HCT116 (cell line): ENCODE measurements around the gene MTUS2. TPM values are rescaled to one million over a fixed set of nuclear protein-coding genes. Genes with fewer than 3 reads are reported as not detected.

Experiments used
- ATAC-seq: fragments of 200-7000 bp; cut with Tn5 transposase; 2 replicates; pipeline ENCODE4 v1.9.1; 2020; ENCODE audit warnings: mild to moderate bottlenecking, moderate library complexity
- BruUV-seq: library from RNA; stranded (reverse); fragments of 400-500 nt; replicated peaks from 2 replicates; lab custom pipeline; 2021; lab: Mats Ljungman, UMichigan
- CTCF ChIA-PET: fragments of 300-600 bp; sonication (Branson Sonifier 250); formaldehyde crosslinking; loops from one replicate; lab custom pipeline; 2021; ENCODE audit warnings: antibody characterized with exemption; lab: Charles Lee
- POLR2A ChIA-PET: fragments of 300-600, 350-600 bp; sonication (Branson Sonifier 250); formaldehyde crosslinking; loops from one replicate; lab custom pipeline; 2021; ENCODE audit warnings: antibody characterized with exemption; lab: Charles Lee
- RAD21 ChIA-PET, 2 experiments: fragments of 300-600 bp; sonication (Branson Sonifier 250); formaldehyde crosslinking; loops; one replicate each; lab custom pipeline; 2023; ENCODE audit warnings: low total read pairs in 2 of 2; ENCODE audit not compliant: uncharacterized antibody in 2 of 2, unreplicated experiment in 2 of 2, low non-redundant PET in 1 of 2; lab: Charles Lee
- DNase-seq: peaks from one replicate; pipeline ENCODE4 v3.0.0-alpha.2; 2010; ENCODE audit warnings: low read depth, low spot score
- H2AFZ ChIP-seq: fragments of 200-600 bp; shearing (Covaris generic), sonication (generic); 2 replicates; pipeline ENCODE4 v1.6.1; 2017; ENCODE audit warnings: low read depth, mixed run types, mixed read lengths, antibody characterized with exemption, low read length; ENCODE audit not compliant: poor library complexity, severe bottlenecking
- H3K27ac ChIP-seq: 2 replicates; pipeline ENCODE4 v1.5.1; 2012; ENCODE audit warnings: low read depth, low read length
- H3K27me3 ChIP-seq: fragments of 200-600 bp; sonication (generic); 2 replicates; pipeline ENCODE4 v1.6.1; 2016; ENCODE audit warnings: mixed run types, low read length, mixed read lengths; ENCODE audit not compliant: insufficient read depth
- H3K36me3 ChIP-seq, 2 experiments: fragments of 200-500 bp in 1 of 2; fragments of 200-600 bp in 1 of 2; sonication (Bioruptor generic) in 1 of 2; sonication (generic) in 1 of 2; 2 replicates each; pipeline versions ENCODE4 v1.5.1 to v1.6.1; 2014 to 2016; ENCODE audit warnings: low read length in 2 of 2, inconsistent platforms in 1 of 2, mixed read lengths in 1 of 2, mixed run types in 1 of 2; ENCODE audit not compliant: insufficient read depth in 2 of 2, control insufficient read depth in 1 of 2
- H3K4me1 ChIP-seq, 2 experiments: fragments of 200-600 bp in 1 of 2; sonication (generic) in 1 of 2; 2 replicates each; pipeline versions ENCODE4 v1.5.1 to v1.6.1; 2012 to 2017; ENCODE audit warnings: low read length in 2 of 2, inconsistent platforms in 1 of 2, mild to moderate bottlenecking in 1 of 2, mixed read lengths in 1 of 2, mixed run types in 1 of 2, moderate library complexity in 1 of 2; ENCODE audit not compliant: insufficient read depth in 2 of 2, control insufficient read depth in 1 of 2
- H3K4me2 ChIP-seq: fragments of 200-600 bp; sonication (generic); 2 replicates; pipeline ENCODE4 v1.6.1; 2017; ENCODE audit warnings: mixed run types, low read length, mixed read lengths
- H3K4me3 ChIP-seq, 2 experiments: fragments of 200-600 bp in 1 of 2; sonication (generic) in 1 of 2; replicated peaks in 1 of 2; 2 replicates each; pipeline ENCODE4 v1.5.1; 2011 to 2016; ENCODE audit warnings: low read length in 2 of 2, control low read depth in 1 of 2, low read depth in 1 of 2, mild to moderate bottlenecking in 1 of 2, mixed read lengths in 1 of 2, mixed run types in 1 of 2
- H3K79me2 ChIP-seq: fragments of 200-600 bp; sonication (generic); 2 replicates; pipeline ENCODE4 v1.6.1; 2017; ENCODE audit warnings: mild to moderate bottlenecking, mixed run types, low read length, moderate library complexity, mixed read lengths; ENCODE audit not compliant: insufficient read depth
- H3K9ac ChIP-seq: fragments of 200-600 bp; sonication (generic); 2 replicates; pipeline ENCODE4 v1.6.1; 2016; ENCODE audit warnings: low read length, mixed read lengths
- H3K9me2 ChIP-seq: fragments of 200-600 bp; sonication (generic), shearing (Covaris generic); 2 replicates; pipeline ENCODE4 v1.6.1; 2017; ENCODE audit warnings: mixed run types, mild to moderate bottlenecking, moderate library complexity; ENCODE audit not compliant: insufficient read depth
- H3K9me3 ChIP-seq, 2 experiments: fragments of 200-500 bp in 1 of 2; fragments of 200-600 bp in 1 of 2; sonication (Bioruptor generic) in 1 of 2; sonication (generic) in 1 of 2; 2 replicates each; pipeline ENCODE4 v1.6.1; 2014 to 2017; ENCODE audit warnings: low read length in 2 of 2, mixed read lengths in 2 of 2, inconsistent platforms in 1 of 2, low read depth in 1 of 2, mild to moderate bottlenecking in 1 of 2, mixed run types in 1 of 2, moderate library complexity in 1 of 2; ENCODE audit not compliant: control insufficient read depth in 1 of 2, insufficient read depth in 1 of 2
- H4K20me1 ChIP-seq: fragments of 200-600 bp; sonication (generic), shearing (Covaris generic); 2 replicates; pipeline ENCODE4 v1.6.1; 2017; ENCODE audit warnings: mixed run types, mild to moderate bottlenecking, moderate library complexity; ENCODE audit not compliant: insufficient read depth
- ELF1 ChIP-seq: IDR thresholded peaks from 2 replicates; pipeline ENCODE4 v1.6.1; 2012; ENCODE audit warnings: low read depth, borderline replicate concordance
- EZH2 ChIP-seq: fragments of 200-600 bp; sonication (generic); IDR thresholded peaks from 2 replicates; pipeline ENCODE4 v1.6.1; 2017; ENCODE audit warnings: antibody characterized with exemption, mixed run types
- EZH2phosphoT487 ChIP-seq: fragments of 200-600 bp; IDR thresholded peaks from 2 replicates; pipeline ENCODE4 v1.6.1; 2018; ENCODE audit warnings: antibody characterized with exemption, borderline replicate concordance
- FOSL1 ChIP-seq: IDR thresholded peaks from 2 replicates; pipeline ENCODE4 v1.6.1; 2012; ENCODE audit warnings: low read depth
- POLR2AphosphoS5 ChIP-seq: IDR thresholded peaks from 2 replicates; pipeline ENCODE4 v1.6.1; 2011; ENCODE audit warnings: mild to moderate bottlenecking, low read depth, low read length, moderate library complexity
- RAD21 ChIP-seq: IDR thresholded peaks from 2 replicates; pipeline ENCODE4 v1.6.1; 2012; ENCODE audit warnings: low read depth, mild to moderate bottlenecking
- REST ChIP-seq: IDR thresholded peaks from 2 replicates; pipeline ENCODE4 v1.6.1; 2012; ENCODE audit warnings: low read depth
- SIN3A ChIP-seq: IDR thresholded peaks from 2 replicates; pipeline ENCODE4 v1.6.1; 2012; ENCODE audit warnings: low read depth
- SP1 ChIP-seq: IDR thresholded peaks from 2 replicates; pipeline ENCODE4 v1.6.1; 2012; ENCODE audit warnings: low read depth
- ZBTB33 ChIP-seq: IDR thresholded peaks from 2 replicates; pipeline ENCODE4 v1.6.1; 2011; ENCODE audit warnings: mild to moderate bottlenecking, low read length, moderate library complexity; ENCODE audit not compliant: insufficient replicate concordance; ENCODE audit errors: extremely low read depth
- ZFX ChIP-seq: fragments of 450-650 bp; IDR thresholded peaks from 2 replicates; pipeline ENCODE4 v1.6.1; 2017
- ZNF274 ChIP-seq: fragments of 200-500 bp; sonication (Bioruptor generic); IDR thresholded peaks from 2 replicates; pipeline ENCODE4 v1.6.1; 2014; ENCODE audit warnings: mild to moderate bottlenecking, low read depth, low read length, inconsistent platforms
- intact Hi-C: fragments of 100-400 bp; cut with micrococcal nuclease; formaldehyde crosslinking; loops from 2 replicates; pipeline ENCODE4 v1.10.0; 2022
- total RNA-seq: library from RNA; stranded (reverse); gene quantifications from one replicate; pipeline ENCODE4 v1.2.1, GENCODE V29; 2021; ENCODE audit not compliant: unreplicated experiment
- TF ChIP-seq, protein P1 (sequence below): IDR thresholded peaks from 2 replicates; pipeline ENCODE4 v1.6.1; 2012

The MTUS2 gene
- total RNA-seq, 1 experiment from 2014 or later, result 0.02 TPM

DNA sequence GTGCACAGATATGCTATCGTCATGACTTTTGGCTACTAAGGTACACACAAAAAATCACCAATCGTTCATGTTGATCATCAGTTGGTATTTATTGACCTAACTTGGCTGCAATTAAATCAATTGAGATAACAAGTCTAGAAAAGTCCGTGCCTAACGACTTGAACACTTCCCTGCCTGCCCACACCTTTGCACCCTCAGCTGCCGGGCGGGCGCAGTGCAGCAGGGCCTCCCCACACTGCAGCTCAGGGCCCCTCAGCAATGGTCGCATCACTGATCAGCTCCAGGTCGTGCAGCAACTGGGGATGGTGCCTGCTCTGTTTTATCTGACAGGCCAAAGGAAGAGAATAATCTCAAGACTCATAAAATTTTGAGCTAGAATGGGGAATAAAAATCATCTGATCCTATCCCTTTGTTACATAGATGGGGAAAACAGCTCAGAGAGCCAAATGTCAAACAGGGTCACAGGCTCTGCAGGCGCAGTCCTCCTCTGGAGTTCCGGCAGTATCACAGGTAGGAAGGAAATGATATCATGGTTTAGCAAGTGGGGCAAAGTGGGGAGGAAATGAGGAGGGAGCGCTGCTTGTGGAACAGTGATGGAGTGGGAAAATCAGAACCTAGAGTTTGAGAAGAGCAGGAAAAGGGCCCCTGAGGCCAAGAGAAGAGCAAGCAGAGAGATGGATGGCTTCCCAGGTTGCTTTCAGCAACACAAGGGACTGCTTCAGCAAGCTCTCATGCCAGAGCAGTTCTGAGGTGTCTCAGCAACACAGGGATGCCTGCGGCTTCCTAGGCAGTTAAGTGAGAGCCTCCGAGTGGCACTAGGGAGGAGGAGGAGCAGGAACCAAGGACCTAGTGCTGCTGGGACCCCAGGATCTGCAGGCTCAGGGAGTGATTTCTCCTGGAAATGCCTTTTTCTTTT lies 717.9 kb downstream of the MTUS2 start:
- Histone ChIP-seq H2AFZ (no peak overlapping the region), H3K27me3 (no peaks in the 10 kb centered on the region), H3K4me2 (no peak overlapping the region), H3K79me2 (peaks cover 73% of the 10 kb centered on the region), H3K36me3 (peaks cover 5 to 23% of the 10 kb centered on the region in 2 experiments; a peak in 3 of 4 replicates), H3K9me3 (no peaks in the 10 kb centered on the region), H3K27ac (no peak overlapping the region), H3K9ac (no peak overlapping the region), H3K4me1 (no peaks in the 10 kb centered on the region), H3K9me2 (no peaks in the 10 kb centered on the region), H3K4me3 (no peak overlapping the region), H4K20me1 (no peaks in the 10 kb centered on the region)
- TF ChIP-seq ELF1 (no peak), FOSL1 (no peak), ZNF274 (no peak), SP1 (no peak)
- RAD21 ChIA-PET, result no interaction called here
- DNase-seq (no peak), ATAC-seq (no peak)
- no TSS peak for BruUV-seq
- CTCF ChIA-PET, result no interaction called here
- intact Hi-C loops, result no loop called here
- POLR2A ChIA-PET, result no interaction called here

DNA sequence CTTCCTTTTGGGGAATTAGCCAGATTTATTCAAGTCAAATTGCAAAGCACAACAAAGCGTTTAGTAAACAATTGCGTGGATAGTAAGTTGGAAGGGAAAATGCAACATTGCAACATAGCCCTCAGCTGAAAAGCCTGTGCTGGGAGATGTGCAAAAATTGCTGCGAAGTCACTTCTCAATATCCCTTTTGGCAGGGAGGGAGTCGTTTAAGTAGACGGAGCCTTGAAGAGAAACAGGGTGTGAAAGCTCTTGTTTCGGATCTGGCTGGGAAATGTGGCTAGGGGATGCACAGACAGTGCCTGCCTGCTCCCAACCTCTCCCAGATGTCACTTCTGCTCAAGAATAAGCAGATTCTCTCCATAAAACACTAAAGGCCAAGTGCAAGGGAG lies 718.5 kb downstream of the MTUS2 start:
- H3K4me2 ChIP-seq, result no peak overlapping the region
- H2AFZ ChIP-seq, result no peak overlapping the region
- peaks cover 5 to 21% of the 10 kb centered on the region in 2 experiments; a peak in 3 of 4 replicates for H3K36me3 ChIP-seq
- no peaks in the 10 kb centered on the region for H3K9me3 ChIP-seq
- no peaks in the 10 kb centered on the region for H3K27me3 ChIP-seq
- peaks cover 80% of the 10 kb centered on the region for H3K79me2 ChIP-seq
- H3K9me2 ChIP-seq, result no peaks in the 10 kb centered on the region
- H3K4me3 ChIP-seq, result no peak overlapping the region
- POLR2A ChIA-PET, result no interaction called here
- no peak for ATAC-seq
- BruUV-seq, result no TSS peak
- no peaks in the 10 kb centered on the region for H4K20me1 ChIP-seq
- RAD21 ChIA-PET, result no interaction called here
- intact Hi-C loops, result no loop called here
- H3K27ac ChIP-seq, result no peak overlapping the region
- no peaks in the 10 kb centered on the region for H3K4me1 ChIP-seq
- H3K9ac ChIP-seq, result no peak overlapping the region
- CTCF ChIA-PET, result no interaction called here
- no peak for DNase-seq
- TF ChIP-seq SIN3A, result no peak
- no peak for TF ChIP-seq EZH2phosphoT487
- TF ChIP-seq, protein P1, sequence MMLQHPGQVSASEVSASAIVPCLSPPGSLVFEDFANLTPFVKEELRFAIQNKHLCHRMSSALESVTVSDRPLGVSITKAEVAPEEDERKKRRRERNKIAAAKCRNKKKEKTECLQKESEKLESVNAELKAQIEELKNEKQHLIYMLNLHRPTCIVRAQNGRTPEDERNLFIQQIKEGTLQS, result no peak
- no peak for TF ChIP-seq RAD21
- TF ChIP-seq SP1, result no peak
- no peak for TF ChIP-seq ZBTB33
- TF ChIP-seq ZFX, result no peak
- no peak for TF ChIP-seq EZH2
- TF ChIP-seq POLR2AphosphoS5, result no peak
- TF ChIP-seq ELF1, result no peak
- TF ChIP-seq REST, result no peak
- no peak for TF ChIP-seq ZNF274
